Measurements from ENCODE around the gene PCDHB16. TPM values are rescaled to one million over a fixed set of nuclear protein-coding genes. Genes with fewer than 3 reads are reported as not detected.
"Not testable (repeated sequence)": the region's sequence is repeated elsewhere in the genome, so short reads cannot be mapped to it uniquely, and the experiment has no call there.

Gene PCDHB16
- 1 to 10 TPM; 3.6 to 6.3 (median 4.8) TPM for total RNA-seq
- under 1 TPM in 1 of 3 donors, not detected in 2; 0.29 TPM for polyA plus RNA-seq

DNA sequence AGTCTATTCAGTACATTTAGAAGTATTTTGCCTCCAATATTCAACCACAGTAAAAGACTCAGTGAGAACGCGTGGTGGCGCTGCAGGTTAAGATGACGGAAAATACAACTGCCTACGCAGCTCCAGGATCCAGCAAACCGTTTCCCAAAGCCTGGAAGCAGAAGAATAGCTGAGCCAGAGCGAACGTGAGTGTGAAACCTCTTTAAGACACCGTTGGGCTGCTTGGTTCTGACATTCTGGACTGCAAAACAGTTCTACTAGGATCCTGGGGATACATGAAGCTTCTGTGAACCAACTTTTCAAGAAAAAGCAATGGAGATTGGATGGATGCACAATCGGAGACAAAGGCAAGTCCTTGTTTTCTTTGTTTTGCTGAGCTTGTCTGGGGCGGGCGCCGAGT is at the start of gene PCDHB16:
PCDHB16 (plus strand) TSS at position 140 of the 400 bp plus-strand sequence; CDS start at position 313, 173 bp downstream.
- Histone ChIP-seq H3K27me3 (peaks cover 0 to 51% (median 4%) of the 10 kb centered on the region in 3 donors), H3K4me1 (no peaks in the 10 kb centered on the region), H3K27ac (peak within 1 kb of the TSS in 2 of 4 donors; percentile 20 to 25), H3K9me3 (peaks cover 3 to 49% (median 14%) of the 10 kb centered on the region in 4 donors), H3K4me3 (peak within 1 kb of the TSS; percentile 12 to 42 (median 32)), H3K36me3 (no peaks in the 10 kb centered on the region)
- WGBS, 2 donors: 17 to 40% methylated on average over 13 of the region's 13 CpGs
- TF ChIP-seq, protein P1, sequence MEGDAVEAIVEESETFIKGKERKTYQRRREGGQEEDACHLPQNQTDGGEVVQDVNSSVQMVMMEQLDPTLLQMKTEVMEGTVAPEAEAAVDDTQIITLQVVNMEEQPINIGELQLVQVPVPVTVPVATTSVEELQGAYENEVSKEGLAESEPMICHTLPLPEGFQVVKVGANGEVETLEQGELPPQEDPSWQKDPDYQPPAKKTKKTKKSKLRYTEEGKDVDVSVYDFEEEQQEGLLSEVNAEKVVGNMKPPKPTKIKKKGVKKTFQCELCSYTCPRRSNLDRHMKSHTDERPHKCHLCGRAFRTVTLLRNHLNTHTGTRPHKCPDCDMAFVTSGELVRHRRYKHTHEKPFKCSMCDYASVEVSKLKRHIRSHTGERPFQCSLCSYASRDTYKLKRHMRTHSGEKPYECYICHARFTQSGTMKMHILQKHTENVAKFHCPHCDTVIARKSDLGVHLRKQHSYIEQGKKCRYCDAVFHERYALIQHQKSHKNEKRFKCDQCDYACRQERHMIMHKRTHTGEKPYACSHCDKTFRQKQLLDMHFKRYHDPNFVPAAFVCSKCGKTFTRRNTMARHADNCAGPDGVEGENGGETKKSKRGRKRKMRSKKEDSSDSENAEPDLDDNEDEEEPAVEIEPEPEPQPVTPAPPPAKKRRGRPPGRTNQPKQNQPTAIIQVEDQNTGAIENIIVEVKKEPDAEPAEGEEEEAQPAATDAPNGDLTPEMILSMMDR (IDR thresholded peaks at IDR 0.05): peak in 2 of 4 experiments; percentile 11 to 14
- no peak for TF ChIP-seq POLR2AphosphoS5 (IDR thresholded peaks at IDR 0.05)
- peak; percentile 74 for DNase-seq
- intact Hi-C loops (cut with DNase I): loop anchor here (1.0 kb wide), 1 partner anchor 382 kb away; no protein-coding TSS in a partner anchor

DNA sequence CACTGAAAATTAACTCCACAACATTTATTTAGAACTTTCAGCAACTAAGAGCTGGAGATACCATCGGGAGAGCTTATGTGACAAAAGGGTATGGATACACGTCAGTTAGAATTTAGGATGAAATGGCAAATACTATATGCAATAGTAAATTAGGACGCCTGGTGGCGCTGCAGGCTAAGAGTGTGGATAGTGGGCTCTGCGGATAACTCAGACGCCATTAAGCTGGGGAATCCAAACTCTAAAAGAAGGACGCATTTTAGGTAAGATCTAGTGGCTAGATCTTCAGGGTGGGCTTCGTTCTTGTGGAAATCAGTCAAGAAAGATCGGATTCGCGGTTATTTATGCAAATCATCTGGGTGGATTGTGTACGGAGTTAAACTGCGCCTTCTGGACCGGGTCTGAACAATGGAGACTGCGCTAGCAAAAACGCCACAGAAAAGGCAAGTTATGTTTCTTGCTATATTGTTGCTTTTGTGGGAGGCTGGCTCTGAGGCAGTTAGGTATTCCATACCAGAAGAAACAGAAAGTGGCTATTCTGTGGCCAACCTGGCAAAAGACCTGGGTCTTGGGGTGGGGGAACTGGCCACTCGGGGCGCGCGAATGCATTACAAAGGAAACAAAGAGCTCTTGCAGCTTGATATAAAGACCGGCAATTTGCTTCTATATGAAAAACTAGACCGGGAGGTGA is 47.0 kb upstream of the PCDHB16 start, which contains the start of gene PCDHB5:
PCDHB5 (plus strand) TSS at position 177 of the 688 bp plus-strand sequence; CDS start at position 406, 229 bp downstream.
- DNase-seq: no peak
- TF ChIP-seq EP300 (IDR thresholded peaks at IDR 0.05) (no peak), POLR2AphosphoS5 (IDR thresholded peaks at IDR 0.05) (no peak), POLR2A (IDR thresholded peaks at IDR 0.05) (no peak)
- TF ChIP-seq, protein P1 (IDR thresholded peaks at IDR 0.05): peak in 1 of 4 experiments; percentile 28
- intact Hi-C loops (cut with DNase I): no loop called here
- Histone ChIP-seq H3K36me3 (no peaks in the 10 kb centered on the region), H3K27ac (no peak within 1 kb of the TSS), H3K27me3 (no peaks in the 10 kb centered on the region), H3K9me3 (peaks cover 9 to 42% (median 22%) of the 10 kb centered on the region in 4 donors), H3K4me1 (no peaks in the 10 kb centered on the region), H3K4me3 (peak within 1 kb of the TSS; percentile 12 to 44 (median 34))
- 23 to 43% methylated on average over 22 of the region's 22 CpGs for WGBS, 2 donors

DNA sequence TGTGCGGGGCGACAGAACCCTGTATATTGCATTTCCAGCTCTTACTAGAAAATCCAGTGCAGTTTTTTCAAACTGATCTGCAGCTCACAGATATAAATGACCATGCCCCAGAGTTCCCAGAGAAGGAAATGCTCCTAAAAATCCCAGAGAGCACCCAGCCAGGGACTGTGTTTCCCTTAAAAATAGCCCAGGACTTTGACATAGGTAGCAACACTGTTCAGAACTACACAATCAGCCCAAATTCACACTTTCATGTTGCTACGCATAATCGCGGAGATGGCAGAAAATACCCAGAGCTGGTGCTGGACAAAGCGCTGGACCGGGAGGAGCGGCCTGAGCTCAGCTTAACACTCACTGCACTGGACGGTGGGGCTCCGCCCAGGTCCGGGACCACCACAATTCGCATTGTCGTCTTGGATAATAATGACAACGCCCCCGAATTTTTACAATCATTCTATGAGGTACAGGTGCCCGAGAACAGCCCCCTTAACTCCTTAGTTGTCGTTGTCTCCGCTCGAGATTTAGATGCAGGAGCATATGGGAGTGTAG is 46.4 kb upstream of the PCDHB16 start:
- H3K27me3 ChIP-seq: no peaks in the 10 kb centered on the region
- H3K36me3 ChIP-seq: no peaks in the 10 kb centered on the region
- H3K4me1 ChIP-seq: no peaks in the 10 kb centered on the region
- H3K9me3 ChIP-seq: peaks cover 9 to 42% (median 22%) of the 10 kb centered on the region in 4 donors
- intact Hi-C loops (cut with DNase I): no loop called here
- no peak for DNase-seq
- peak overlapping the region; percentile 12 to 44 (median 34) for H3K4me3 ChIP-seq
- 49 to 67% methylated on average over 19 of the region's 19 CpGs for whole genome bisulfite sequencing, 2 donors
- no peak for TF ChIP-seq POLR2AphosphoS5 (IDR thresholded peaks at IDR 0.05)
- no peak for TF ChIP-seq POLR2A (IDR thresholded peaks at IDR 0.05)
- no peak for TF ChIP-seq EP300 (IDR thresholded peaks at IDR 0.05)
- no peak overlapping the region for H3K27ac ChIP-seq

DNA sequence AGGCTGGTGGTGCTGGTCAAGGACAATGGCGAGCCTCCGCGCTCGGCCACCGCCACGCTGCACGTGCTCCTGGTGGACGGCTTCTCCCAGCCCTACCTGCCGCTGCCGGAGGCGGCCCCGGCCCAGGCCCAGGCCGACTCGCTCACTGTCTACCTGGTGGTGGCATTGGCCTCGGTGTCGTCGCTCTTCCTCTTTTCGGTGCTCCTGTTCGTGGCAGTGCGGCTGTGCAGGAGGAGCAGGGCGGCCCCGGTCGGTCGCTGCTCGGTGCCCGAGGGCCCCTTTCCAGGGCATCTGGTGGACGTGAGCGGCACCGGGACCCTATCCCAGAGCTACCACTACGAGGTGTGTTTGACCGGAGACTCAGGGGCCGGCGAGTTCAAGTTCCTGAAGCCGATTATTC is 44.8 kb upstream of the PCDHB16 start:
- DNase-seq; H3K4me3 ChIP-seq; H3K27ac ChIP-seq; intact Hi-C loops (cut with DNase I); H3K27me3 ChIP-seq; H3K36me3 ChIP-seq; H3K4me1 ChIP-seq: not testable (repeated sequence)
- 48 to 79% methylated on average over 33 to 34 of the region's 34 CpGs for WGBS, 2 donors
- H3K9me3 ChIP-seq: peaks cover 9 to 38% (median 22%) of the 10 kb centered on the region in 4 donors

DNA sequence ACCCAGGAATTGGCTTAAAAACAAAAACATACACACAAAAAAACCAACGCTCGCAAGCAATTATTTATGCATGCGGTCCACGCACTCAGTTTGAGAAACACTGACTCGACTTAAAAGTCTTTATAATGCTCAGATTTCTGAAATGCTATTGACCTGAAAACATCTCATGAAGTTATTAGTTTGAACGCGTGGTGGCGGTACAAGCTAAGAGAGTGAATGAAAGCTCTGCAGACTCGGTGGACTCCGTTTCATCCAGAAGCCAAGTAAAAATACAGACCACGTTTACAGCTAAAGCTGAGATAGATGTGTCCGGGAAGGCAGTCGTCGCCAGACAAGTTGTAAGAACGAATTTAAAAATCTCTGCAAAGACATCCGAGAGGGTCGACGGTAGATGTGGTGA is 32.4 kb upstream of the PCDHB16 start, which contains the start of gene PCDHB6:
PCDHB6 (plus strand) TSS at position 246 of the 400 bp plus-strand sequence. CDS start 201 bp downstream, outside the sequence.
- TF ChIP-seq, protein P1 (IDR thresholded peaks at IDR 0.05): no peak
- TF ChIP-seq POLR2AphosphoS5 (IDR thresholded peaks at IDR 0.05) (no peak), EP300 (IDR thresholded peaks at IDR 0.05) (no peak), POLR2A (IDR thresholded peaks at IDR 0.05) (no peak)
- intact Hi-C loops (cut with DNase I): no loop called here
- 20 to 41% methylated on average over 18 of the region's 18 CpGs for WGBS, 2 donors
- Histone ChIP-seq H3K27ac (no peak within 1 kb of the TSS), H3K9me3 (peaks cover 6 to 51% (median 28%) of the 10 kb centered on the region in 4 donors), H3K36me3 (no peaks in the 10 kb centered on the region), H3K27me3 (peaks cover 0 to 18% (median 0%) of the 10 kb centered on the region in 3 donors), H3K4me3 (peak within 1 kb of the TSS in 1 of 4 donors; percentile 27), H3K4me1 (no peaks in the 10 kb centered on the region)
- DNase-seq: no peak

All from sigmoid colon (tissue), 7 donors.